GM15510 (cell line): ENCODE measurements around the gene ZNHIT2.

ENCODE experiments used
- POLR2A ChIP-seq: IDR thresholded peaks from 3 replicates; pipeline ENCODE4 v1.6.1; 2011; ENCODE audit warnings: borderline replicate concordance; ENCODE audit not compliant: insufficient read length; ENCODE audit errors: extremely low read depth

ZNHIT2 gene

GRCh38 chr11:65136515-65137096 lies 19.1 kb upstream of the ZNHIT2 start:
- no peak for TF ChIP-seq POLR2A

GRCh38 chr11:65135633-65136145 lies 18.2 kb upstream of the ZNHIT2 start:
- no peak for TF ChIP-seq POLR2A

- peak; percentile 68 for TF ChIP-seq POLR2A
Observed at GRCh38 chr11:65134952-65135632, 17.6 kb upstream of the ZNHIT2 start.

- TF ChIP-seq POLR2A, result peak; percentile 86
Observed at GRCh38 chr11:65134240-65134951, 16.9 kb upstream of the ZNHIT2 start, which contains the start of gene SYVN1. TSS of gene SYVN1 (minus strand) at chr11:65134519. CDS start at chr11:65133601, 918 bp downstream.

GRCh38 chr11:65133724-65134123 lies 16.2 kb upstream of the ZNHIT2 start:
- TF ChIP-seq POLR2A, result no peak

GRCh38 chr11:65132988-65133700 lies 15.6 kb upstream of the ZNHIT2 start:
- peak; percentile 44 for TF ChIP-seq POLR2A

GRCh38 chr11:65132238-65132987 lies 14.9 kb upstream of the ZNHIT2 start:
- peak; percentile 74 for TF ChIP-seq POLR2A

GRCh38 chr11:65131895-65132237 lies 14.4 kb upstream of the ZNHIT2 start:
- no peak for TF ChIP-seq POLR2A

- no peak for TF ChIP-seq POLR2A
Observed at GRCh38 chr11:65131417-65131776, 13.9 kb upstream of the ZNHIT2 start.

GRCh38 chr11:65130631-65131416 lies 13.3 kb upstream of the ZNHIT2 start:
- TF ChIP-seq POLR2A, result no peak

GRCh38 chr11:65129649-65130441 lies 12.3 kb upstream of the ZNHIT2 start:
- no peak for TF ChIP-seq POLR2A

- TF ChIP-seq POLR2A, result no peak
Observed at GRCh38 chr11:65128182-65129145, 11.0 kb upstream of the ZNHIT2 start.
